ENCODE measurements around the gene SERPING1.

Gene SERPING1

DNA sequence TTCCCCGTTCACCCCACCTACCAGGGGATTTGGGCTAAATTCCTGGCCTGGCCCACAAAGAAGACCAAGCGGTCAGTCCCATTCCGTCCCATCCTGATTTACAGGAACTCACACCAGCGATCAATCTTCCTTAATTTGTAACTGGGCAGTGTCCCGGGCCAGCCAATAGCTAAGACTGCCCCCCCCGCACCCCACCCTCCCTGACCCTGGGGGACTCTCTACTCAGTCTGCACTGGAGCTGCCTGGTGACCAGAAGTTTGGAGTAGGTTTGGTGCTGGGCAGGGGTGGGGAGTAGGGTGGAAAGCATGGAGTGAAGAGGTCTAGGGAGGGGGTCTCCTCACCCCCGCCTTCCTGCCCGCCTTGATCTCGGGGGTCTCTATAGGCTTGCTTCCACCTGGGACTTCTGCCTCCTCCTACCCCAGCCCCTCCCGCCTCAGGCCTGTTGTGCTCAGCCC is at the start of gene SERPING1:
SERPING1 (plus strand) TSS at position 225 of the 455 bp plus-strand sequence. CDS start 586 bp downstream, outside the sequence.
- no peak for DNase-seq

DNA sequence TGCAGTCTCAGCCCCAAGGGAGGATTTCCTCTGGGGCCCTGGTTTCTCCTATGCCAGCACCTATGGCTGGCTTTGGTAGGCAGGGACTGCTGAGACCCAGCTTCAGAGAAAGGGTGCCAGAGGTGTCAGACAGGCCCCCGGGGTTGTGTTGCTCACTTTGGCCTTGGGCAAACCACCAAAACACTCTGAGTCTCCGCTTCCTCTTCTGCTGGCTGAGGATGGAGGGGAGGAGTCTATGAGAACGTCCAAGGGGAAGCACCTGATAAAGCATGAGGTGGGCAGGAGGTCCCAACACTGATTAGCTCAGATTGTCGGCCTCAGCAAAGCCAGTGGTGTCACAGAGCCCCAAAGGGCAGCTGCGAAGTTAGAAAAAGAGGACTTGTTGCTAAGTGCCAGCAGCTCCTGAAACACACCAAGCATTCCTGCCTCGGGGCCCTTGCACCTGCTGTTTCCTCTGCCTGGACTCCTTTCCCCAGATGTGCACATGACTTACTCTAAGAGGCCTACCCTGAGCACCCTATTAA is 49.6 kb upstream of the SERPING1 start:
- DNase-seq: no peak

DNA sequence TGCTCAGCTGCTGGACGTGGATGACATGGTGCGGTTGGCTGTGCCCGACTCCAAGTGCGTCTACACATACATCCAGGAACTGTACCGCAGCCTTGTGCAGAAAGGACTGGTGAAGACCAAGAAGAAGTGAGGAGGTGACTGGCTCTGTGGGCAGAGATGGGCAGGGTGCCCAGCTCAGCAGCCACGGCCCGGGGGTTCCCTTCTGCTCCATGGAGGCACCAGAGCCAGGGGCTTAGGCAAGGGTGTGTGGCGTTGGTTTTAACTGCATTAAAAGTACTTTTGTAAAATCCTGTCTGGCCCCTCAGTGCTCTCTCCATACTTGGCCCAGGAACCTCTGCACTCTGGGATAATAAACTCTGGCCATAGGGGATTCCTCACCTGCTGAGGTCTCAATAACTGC is 47.5 kb upstream of the SERPING1 start:
- DNase-seq: no peak

DNA sequence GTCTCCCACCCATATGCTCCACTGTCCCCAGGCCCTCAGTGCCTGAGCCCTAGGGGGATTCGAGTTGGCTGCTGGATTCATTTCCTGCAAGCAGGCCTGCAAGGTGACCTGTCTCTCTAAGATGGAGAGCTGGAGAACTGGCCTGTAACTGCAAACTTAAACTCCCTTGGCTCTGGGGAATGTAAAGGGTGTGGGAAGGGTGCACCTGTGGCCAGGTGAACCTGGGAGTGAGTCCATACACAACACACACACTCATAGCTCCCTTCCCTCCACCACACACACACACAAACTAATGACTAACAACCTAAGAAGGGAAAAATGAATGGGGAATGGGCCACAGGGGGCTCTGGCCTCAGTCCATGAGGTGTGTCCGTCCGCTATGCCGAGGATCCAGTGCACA is 45.5 kb upstream of the SERPING1 start:
- DNase-seq: no peak

DNA sequence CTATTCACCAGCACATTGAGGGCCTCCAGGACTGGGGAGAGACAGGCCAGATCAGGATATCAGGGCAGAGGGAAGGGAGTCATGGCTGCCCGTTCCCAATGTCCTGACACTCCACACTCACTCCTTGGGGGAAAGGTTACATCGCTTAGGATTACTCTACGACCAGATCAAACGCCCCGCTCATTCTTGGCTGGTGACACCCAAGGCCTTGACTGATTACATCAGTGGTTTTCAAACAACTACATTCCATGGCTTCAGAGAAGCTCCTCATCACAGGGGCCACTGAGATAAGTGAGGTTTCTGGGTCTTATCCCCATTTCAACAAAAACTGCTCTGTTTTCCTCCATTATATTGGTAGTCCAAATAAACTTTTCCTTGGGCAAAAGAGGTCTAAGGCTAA is 45.0 kb upstream of the SERPING1 start:
- DNase-seq: no peak

DNA sequence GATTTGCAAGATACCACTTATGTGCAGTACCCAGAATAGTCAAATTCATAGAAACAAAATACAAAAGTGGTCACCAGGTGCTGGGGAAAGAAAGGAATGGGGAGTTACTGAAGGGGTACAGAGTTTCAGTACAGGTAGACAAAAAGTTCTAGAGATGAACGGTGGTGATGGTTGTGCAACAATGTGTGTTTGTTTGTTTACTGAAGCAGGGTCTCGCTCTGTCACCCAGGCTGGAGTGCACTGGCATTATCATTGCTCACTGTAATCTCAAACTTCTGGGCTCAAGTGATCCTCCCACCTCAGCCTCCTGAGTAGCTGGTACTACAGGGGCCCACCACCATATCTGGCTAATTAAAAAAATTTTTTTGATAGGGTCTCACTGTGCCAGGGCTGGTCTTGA is 42.1 kb upstream of the SERPING1 start:
- DNase-seq: no peak

DNA sequence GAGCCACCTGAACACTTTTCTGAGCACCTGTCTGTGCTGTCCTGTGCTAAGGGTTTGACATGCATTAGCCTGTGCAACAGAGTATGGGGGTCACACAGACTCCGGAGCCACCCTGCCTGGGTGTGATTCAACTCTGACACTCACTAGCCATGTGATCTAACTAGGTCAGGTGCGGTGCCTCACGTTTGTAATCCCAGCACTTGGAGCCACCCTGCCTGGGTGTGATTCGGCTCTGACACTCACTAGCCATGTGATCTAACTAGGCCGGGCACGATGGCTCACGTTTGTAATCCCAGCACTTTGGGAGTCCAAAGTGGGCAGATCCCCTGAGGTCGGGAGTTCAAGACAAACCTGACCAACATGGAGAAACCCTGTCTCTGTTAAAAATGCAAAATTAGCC is 41.4 kb upstream of the SERPING1 start:
- no peak for DNase-seq

DNA sequence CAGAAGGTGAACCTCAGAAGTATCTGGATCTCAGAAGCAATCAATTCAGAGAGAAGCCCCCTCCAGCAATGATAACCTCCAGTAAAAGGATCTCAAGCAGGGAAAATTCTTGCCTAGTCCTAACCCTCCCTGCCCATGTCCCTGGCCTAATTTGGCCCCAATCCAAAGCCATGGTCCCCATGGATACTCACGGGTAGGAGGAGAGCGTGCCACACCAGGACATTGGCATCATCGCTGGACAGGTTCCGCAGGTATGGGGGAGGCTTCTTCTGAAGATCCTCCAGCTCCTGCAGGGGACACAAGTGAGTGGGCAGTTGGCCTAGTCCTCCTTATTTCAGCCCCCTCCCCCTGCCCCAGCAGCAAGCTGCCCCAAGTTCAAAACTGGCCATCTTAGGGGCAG is 37.3 kb upstream of the SERPING1 start:
- DNase-seq: no peak

DNA sequence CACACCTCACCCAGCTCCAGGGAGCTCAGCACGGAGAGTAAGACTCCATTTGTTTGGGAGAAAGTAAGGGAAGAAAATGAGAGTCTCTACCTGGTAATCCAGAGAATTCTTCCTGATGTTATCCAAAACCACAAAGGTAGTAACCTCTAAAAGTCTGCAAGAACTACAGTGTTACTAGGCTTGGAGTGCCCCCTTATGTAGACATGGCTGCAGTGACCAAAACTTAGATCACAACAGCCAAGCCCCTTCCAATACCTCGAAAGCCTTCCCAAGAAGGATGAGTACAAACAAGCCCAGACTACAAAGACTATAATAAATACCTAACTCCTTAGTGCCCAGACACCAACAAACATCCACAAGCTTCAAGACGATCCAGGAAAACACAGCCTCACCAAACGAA is 34.9 kb upstream of the SERPING1 start:
- no peak for DNase-seq

DNA sequence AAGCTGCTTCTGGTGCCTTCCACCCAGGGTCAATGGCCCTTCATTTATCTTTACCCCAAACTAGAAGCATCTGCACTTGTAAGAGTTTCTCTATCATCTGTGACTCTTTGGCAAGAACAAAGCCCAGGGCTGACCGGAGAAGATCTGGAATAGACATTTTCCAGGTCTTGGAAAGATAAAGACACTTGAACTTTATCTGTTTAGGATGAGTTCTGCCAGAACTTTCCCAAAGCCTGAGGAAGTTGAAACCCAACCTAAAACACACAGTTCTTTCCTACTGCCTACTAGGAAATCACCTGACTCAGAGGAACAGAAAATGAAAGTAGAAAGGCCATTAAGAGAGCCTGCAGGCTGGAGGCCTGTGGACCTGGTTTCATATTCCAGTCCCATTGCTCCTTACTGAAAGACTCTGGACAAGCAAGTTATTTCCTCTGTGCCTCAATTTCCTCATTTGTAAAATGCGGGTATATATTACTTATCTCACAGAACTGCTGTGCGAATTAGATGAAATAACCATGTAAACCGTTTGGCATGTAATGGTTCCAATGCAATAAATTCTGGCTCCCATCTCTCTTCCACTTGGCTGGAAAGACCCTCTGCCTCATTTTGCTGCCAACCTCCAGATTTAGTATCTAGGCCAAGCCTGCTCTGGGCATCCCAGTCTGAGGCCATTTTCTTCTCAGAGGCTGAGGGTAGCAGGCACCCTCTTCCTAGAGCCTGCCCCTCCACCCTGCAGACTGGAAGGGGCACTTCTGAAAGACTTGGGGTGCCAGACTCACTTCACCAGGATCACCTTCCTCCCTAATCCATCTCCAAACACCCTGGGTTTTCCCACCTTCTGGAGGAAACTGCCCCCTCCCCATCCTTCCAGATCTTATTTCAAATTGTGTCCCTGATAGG is 31.2 kb upstream of the SERPING1 start:
- no peak for DNase-seq

DNA sequence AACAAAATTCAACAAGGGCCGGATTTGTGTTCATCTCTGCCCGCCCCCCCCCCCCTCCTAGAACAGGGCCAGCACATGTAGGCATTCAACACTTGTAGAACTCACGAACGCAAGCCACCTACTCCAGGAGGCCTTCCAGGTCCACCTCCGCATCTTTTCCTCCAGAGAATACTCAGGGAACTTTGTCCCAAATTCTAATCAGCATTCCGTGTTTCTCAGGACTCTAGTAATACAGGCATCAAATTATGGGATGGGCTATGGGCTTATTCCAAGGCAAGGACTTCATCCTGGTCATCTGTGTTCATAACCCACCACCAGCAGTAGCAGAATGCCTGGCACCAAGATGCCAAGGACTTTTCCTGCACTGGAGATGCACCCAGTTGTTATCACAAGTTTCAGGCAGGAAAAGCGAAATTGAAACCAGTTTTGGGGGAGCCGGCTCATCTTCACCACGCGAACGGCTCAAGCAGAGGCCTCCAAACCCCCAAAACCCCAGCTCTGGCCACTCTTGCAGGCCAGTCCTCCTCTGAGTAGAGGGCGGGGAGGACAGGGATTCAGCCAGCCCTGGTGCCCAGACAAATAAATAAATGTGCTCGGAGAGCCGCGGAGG is 30.5 kb upstream of the SERPING1 start:
- no peak for DNase-seq

DNA sequence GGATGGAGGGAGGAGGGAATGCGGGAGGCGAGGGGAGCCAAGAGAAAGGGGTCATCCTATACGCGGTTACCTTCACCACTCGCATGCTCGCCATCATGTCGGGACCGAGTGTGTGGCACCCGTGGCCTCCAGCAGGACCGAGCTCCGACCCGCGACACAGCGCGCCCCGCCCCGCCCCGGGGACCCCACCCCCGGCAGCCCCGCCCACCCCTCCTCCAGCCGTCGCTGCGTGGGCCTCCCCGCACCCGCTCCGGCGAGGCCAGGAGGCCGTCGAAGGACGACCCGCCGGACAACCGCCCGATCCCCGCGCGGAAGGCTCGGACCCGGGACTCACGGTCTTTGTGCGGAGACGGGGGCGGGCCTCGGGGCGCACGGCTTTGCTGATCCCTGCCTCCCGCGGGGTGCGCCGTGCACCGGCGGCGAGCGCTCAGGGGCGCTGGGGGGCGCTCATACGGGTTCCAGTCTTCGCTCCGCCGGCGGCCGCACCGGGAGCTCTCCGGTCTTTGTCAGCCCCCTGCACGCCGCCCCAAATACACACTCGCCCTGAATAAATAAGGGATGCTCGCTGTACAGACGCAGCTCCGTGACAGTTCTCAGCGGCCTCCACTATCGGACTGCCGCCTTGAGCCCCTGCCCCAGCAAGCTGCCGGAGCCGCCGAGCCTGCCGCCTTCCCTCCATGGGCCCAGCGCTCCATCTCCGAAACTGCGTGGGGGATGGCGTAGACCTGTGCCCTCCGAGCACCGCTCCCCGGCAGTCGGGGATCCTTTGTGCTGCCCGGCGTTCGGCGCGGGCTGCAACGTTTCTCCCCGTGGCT is 29.8 kb upstream of the SERPING1 start, which contains the start of gene UBE2L6:
UBE2L6 (minus strand) TSS at position 158 of the 815 bp plus-strand sequence; CDS start at position 97, 61 bp downstream.
- DNase-seq: peak; percentile 23 to 70 (median 38)

DNA sequence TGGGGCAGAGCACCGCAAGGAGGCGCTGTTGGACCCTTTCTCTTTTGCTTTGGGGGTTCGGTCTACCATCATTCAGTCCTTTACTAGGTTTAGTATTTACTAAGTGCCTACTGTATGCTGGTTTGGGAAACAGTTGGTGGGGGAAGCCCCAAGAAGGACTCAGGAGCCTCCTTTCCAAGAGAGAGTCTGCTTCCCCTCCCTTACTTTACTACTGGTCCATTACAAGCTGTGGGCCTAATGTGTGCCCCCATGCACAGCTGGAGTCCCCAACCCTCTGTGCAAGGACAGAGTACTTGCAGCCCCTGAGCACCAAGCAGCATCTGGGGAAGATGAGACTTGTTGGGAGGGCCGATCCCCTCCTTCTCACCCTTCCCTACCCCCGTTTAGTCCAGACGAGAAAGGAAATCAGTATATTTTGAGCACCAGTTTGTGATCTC is 29.1 kb upstream of the SERPING1 start:
- peak; percentile 60 to 87 (median 83) for DNase-seq

DNA sequence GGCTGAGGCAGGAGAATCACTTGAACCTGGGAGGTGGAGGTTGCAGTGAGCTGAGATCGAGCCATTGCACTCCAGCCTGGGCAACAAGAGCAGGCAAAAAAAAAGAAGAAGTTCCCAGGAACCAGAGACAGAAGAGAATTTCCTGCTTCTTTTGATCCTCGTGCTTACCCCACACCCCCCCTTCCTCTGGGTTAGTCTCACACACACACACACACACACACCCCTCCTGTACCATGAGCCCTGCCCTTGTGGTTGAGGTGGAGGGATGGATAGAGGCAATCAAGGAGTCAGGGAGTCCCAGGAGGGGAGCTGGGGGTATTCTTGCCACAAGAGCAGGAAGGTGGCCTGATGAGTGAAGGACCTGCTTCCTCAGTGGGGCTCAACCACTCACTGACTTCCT is 25.9 kb upstream of the SERPING1 start:
- DNase-seq: no peak

DNA sequence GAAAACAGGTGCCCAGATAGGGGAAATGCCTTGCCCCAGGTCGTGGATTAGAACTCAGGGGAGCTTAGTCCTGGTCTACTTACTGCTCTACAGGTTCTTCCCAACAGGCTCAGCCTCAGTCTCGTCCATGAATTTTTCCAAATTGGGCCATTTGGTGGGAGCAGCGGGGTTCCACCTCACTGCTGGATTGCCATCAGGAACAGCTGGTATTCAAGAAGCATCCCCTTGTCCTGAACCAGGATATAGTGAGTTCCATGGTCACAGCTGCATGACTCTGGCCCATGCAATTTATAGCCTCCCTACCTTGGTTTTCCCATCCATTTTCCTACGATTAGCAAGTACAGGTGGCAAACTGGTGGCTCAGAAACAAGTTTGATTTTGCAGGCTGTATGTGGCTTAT is 23.4 kb upstream of the SERPING1 start:
- DNase-seq: no peak

DNA sequence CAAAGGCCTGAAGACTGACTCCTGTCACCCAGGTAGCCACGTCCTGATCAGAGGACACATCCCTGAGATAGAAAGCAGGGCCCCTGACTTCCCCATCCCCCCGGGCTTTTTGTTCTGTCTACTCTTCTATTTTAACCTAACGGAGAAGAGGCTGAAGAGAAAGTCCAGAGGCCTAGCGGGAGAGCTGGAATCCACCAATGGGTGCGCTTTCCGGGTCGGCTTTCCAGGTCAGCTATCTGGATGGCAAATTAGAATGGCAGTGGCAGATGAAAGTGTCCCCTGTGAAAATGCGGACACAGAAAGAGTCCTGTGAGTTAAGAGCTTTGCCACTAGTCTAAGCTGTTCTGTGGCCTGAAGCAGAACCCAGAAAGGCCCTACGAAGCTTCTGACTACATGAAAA is 13.1 kb upstream of the SERPING1 start:
- no peak for DNase-seq

DNA sequence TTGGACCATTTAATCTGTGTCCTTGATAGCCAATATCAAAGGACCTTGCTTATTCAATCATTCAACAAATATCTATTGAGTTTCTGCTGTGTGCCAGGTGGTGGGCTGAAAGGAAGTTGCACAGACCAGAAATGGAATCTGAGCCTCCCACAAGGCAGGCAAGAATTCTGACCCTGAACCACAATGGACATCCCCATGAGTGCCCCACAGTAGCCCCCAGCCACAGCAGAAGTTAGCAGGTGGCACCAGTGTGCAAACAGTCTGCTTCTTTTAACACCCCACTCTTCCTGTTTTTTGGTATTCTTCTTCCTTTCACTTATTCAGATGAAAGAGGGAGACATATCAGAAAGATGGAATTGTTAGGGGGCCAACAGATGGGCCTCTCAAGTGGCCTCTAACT is 12.2 kb upstream of the SERPING1 start:
- DNase-seq: no peak

DNA sequence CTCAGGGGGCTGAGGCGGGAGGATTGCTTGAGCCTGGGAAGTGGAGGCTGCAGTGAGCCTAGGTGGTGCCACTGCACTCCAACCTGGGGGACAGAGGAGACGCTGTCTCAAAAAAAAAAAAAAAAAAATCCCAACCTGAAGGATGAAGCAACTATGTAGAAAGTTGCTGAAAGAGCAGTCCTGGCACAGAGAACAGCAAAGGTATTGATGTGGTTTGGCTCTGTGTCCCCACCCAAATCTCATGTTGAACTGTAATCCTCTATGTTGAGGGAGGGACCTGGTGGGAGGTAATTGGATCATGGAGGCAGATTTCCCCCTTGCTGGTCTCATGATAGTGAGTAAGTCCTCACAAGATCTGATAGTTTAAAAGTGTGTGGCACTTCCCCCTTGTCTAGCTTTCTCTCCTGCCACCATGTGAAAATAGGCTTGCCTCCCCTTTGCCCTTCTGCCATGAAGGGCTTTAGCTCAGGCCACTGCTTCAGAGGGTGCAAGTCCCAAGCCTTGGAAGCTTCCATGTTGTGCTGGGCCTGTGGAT is 10.7 kb upstream of the SERPING1 start:
- DNase-seq: no peak

DNA sequence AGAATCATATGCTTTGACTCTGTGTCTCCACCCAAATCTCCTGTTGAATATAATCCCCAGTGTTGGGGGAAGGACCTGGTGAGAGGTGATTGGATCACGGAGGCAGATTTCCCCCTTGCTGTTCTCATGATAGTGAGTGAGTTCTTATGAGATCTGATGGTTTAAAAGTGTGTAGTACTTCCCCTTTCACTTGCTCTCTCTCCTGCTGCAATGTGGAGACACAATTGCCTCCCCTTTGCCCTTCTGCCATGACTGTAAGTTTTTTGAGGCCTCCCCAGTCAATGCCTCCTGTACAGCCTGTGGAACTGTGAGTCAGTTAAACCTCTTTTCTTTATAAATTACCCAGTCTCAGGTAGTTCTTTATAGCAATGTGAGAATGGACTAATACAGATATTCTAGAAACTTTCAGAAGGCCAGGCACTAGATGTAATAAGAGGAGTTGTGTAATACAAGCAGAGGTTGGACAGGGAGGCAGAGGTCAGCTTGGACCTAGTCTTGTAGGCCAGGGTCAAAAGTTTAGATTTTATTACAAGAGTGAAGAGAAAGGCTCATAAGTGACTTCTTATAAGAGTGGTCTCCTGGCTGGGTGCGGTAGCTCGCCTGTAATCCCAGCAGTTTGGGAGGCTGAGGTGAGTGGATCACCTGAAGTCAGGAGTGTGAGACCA is 9.3 kb upstream of the SERPING1 start:
- DNase-seq: no peak

DNA sequence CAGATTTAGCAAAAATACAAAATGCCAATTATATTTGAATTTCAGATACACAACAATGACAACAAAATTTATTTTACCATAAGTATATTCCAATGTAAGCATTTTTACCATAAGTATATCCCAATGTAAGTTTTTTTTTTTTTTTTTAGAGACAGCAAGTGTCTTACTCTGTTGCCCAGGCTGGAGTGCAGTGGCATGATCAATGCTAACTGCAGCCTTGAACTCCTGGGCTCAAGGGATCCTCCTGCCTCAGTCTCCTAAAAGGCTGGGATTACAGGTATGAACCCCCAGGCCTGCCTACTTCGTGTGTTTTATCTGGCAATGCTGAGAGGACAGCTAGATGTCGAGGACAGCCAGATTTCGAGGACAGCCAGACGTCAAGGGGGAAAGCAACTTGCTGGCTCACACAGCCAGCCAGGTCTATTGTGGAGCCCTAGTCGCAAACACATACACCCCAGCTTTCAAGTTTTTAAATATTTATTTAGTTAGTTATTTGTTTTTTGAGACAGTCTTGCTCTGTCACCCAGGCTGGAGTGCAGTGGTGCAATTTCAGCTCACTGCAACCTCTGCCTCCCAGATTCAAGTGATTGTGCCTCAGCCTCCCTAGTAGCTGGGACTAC is 1.1 kb upstream of the SERPING1 start:
- DNase-seq: no peak
